HEK293 (cell line): ENCODE data around the gene ELMO1.

ENCODE experiments used
- CTCF ChIA-PET: fragments of 350-600 bp; formaldehyde crosslinking; extraction: SDS; loops from one replicate; lab custom pipeline; 2021; ENCODE audit warnings: antibody characterized with exemption; lab: Yijun Ruan, JAX
- POLR2A ChIA-PET: fragments of 300-600 bp; formaldehyde crosslinking; extraction: SDS; loops from one replicate; lab custom pipeline; 2020; ENCODE audit warnings: antibody characterized with exemption, inconsistent platforms; lab: Yijun Ruan, JAX
- H3K27ac ChIP-seq: fragments of 200-500 bp; sonication (Bioruptor generic); 2 replicates; pipeline ENCODE4 v1.5.1; 2014; ENCODE audit warnings: low read depth, low read length, control low read depth, inconsistent platforms; ENCODE audit errors: extremely low read depth
- H3K36me3 ChIP-seq, 2 experiments: fragments of 200-500 bp in 1 of 2; sonication (Bioruptor generic) in 1 of 2; 1 replicate in 1 of 2; 2 replicates in 1 of 2; pipeline ENCODE4 v1.5.1; 2014 to 2017; ENCODE audit warnings: inconsistent platforms in 2 of 2, low read length in 2 of 2; ENCODE audit not compliant: control insufficient read depth in 2 of 2, insufficient read depth in 1 of 2
- H3K4me1 ChIP-seq: fragments of 200-500 bp; sonication (Bioruptor generic); 2 replicates; pipeline ENCODE4 v1.5.1; 2014; ENCODE audit warnings: mild to moderate bottlenecking, low read length, inconsistent platforms; ENCODE audit not compliant: control insufficient read depth, insufficient read depth
- H3K4me3 ChIP-seq: 2 replicates; pipeline ENCODE4 v1.5.1; 2011; ENCODE audit warnings: low read depth, mild to moderate bottlenecking, control low read depth, low read length, moderate library complexity
- H3K9me3 ChIP-seq: fragments of 200-500 bp; sonication (Bioruptor generic); 2 replicates; pipeline ENCODE4 v1.5.1; 2014; ENCODE audit warnings: low read depth, low read length, inconsistent platforms; ENCODE audit not compliant: control insufficient read depth, insufficient read depth
- RBAK ChIP-seq: fragments of 450-650 bp; formaldehyde crosslinking; IDR thresholded peaks from 2 replicates; pipeline ENCODE4 v1.5.1; 2016; ENCODE audit warnings: missing biosample characterization, missing genetic modification characterization
- REPIN1 ChIP-seq: fragments of 450-650 bp; formaldehyde crosslinking; IDR thresholded peaks from 2 replicates; pipeline ENCODE4 v1.5.1; 2017; ENCODE audit warnings: missing biosample characterization, missing genetic modification characterization, low read depth
- SALL2 ChIP-seq: fragments of 450-650 bp; formaldehyde crosslinking; IDR thresholded peaks from 2 replicates; pipeline ENCODE4 v1.5.0; 2017; ENCODE audit warnings: missing biosample characterization, mild to moderate bottlenecking, missing genetic modification characterization, borderline replicate concordance
- SCRT2 ChIP-seq: fragments of 450-650 bp; formaldehyde crosslinking; IDR thresholded peaks from 2 replicates; pipeline ENCODE4 v1.5.1; 2016; ENCODE audit warnings: missing biosample characterization, missing genetic modification characterization
- ZFP37 ChIP-seq: fragments of 450-650 bp; formaldehyde crosslinking; IDR thresholded peaks from 2 replicates; pipeline ENCODE4 v1.5.1; 2016; ENCODE audit warnings: missing biosample characterization, missing genetic modification characterization
- ZNF140 ChIP-seq: fragments of 450-650 bp; formaldehyde crosslinking; IDR thresholded peaks from 2 replicates; pipeline ENCODE4 v1.5.1; 2016; ENCODE audit warnings: missing biosample characterization, missing genetic modification characterization
- ZNF146 ChIP-seq: fragments of 450-650 bp; formaldehyde crosslinking; IDR thresholded peaks from 2 replicates; pipeline ENCODE4 v1.5.1; 2016; ENCODE audit warnings: missing biosample characterization, missing genetic modification characterization
- ZNF23 ChIP-seq: fragments of 450-650 bp; formaldehyde crosslinking; IDR thresholded peaks from 2 replicates; pipeline ENCODE4 v1.5.1; 2016; ENCODE audit warnings: missing biosample characterization, missing genetic modification characterization, borderline replicate concordance
- ZNF274 ChIP-seq, 2 experiments: fragments of 200-500 bp in 1 of 2; fragments of 450-650 bp in 1 of 2; sonication (Bioruptor generic) in 1 of 2; formaldehyde crosslinking in 1 of 2; IDR thresholded peaks; 2 replicates each; pipeline versions ENCODE4 v1.5.1 to v1.6.1; 2014 to 2016; ENCODE audit warnings: borderline replicate concordance in 1 of 2, inconsistent platforms in 1 of 2, low read length in 1 of 2, missing biosample characterization in 1 of 2, missing genetic modification characterization in 1 of 2
- ZNF292 ChIP-seq: fragments of 450-650 bp; formaldehyde crosslinking; IDR thresholded peaks from 2 replicates; pipeline ENCODE4 v1.5.1; 2016; ENCODE audit warnings: low read depth, missing biosample characterization, missing genetic modification characterization, borderline replicate concordance
- ZNF366 ChIP-seq: fragments of 450-650 bp; formaldehyde crosslinking; conservative IDR thresholded peaks from 2 replicates; pipeline ENCODE4 v1.5.1; 2016; ENCODE audit warnings: missing biosample characterization, missing genetic modification characterization
- ZNF548 ChIP-seq: fragments of 450-650 bp; formaldehyde crosslinking; IDR thresholded peaks from 2 replicates; pipeline ENCODE4 v1.5.1; 2016; ENCODE audit warnings: missing biosample characterization, missing genetic modification characterization
- ZNF658 ChIP-seq: fragments of 450-650 bp; formaldehyde crosslinking; IDR thresholded peaks from 2 replicates; pipeline ENCODE4; 2016; ENCODE audit warnings: missing biosample characterization, missing genetic modification characterization
- ZNF785 ChIP-seq: fragments of 450-650 bp; formaldehyde crosslinking; IDR thresholded peaks from 2 replicates; pipeline ENCODE4 v1.5.1; 2016; ENCODE audit warnings: missing biosample characterization, missing genetic modification characterization
- TF ChIP-seq, protein P1 (sequence below): fragments of 450-650 bp; formaldehyde crosslinking; IDR thresholded peaks from 2 replicates; pipeline ENCODE4 v1.5.1; 2017; ENCODE audit warnings: missing biosample characterization, missing genetic modification characterization
- TF ChIP-seq, protein P2 (sequence below): fragments of 450-650 bp; formaldehyde crosslinking; IDR thresholded peaks from 2 replicates; pipeline ENCODE4 v1.5.1; 2016; ENCODE audit warnings: missing biosample characterization, missing genetic modification characterization

Gene ELMO1

DNA sequence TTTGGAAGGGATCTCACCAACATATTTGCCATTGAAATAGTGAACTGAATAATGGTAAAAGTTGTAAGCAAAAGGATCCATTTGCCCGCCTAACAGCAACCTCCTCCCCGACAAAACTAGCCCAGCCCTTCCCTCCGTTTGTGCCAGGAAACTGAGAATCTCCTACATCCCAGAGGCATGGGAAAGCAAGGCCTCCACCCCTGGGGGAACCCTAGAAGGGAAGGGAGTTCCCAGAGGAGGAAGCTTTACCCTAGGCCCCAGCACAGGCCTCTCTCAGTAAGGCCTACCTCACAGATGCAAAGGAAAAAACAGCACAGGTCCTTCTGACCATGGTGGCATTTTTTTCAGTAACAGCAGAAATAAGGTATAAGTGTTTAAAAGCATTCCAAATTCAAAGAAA lies 229.7 kb downstream of the ELMO1 start:
- no peaks in the 10 kb centered on the region for H3K9me3 ChIP-seq
- ChIA-PET CTCF (interaction anchor here (0.5 kb wide), 1 partner anchor 540 kb away, joined by 3 read pairs; no protein-coding TSS in a partner anchor), POLR2A (no interaction called here)
- H3K4me1 ChIP-seq = no peaks in the 10 kb centered on the region
- H3K4me3 ChIP-seq = no peak overlapping the region
- H3K27ac ChIP-seq = no peak overlapping the region
- TF ChIP-seq REPIN1 (tag by site-specific recombination) = no peak
- no peak for TF ChIP-seq ZNF658 (tag by site-specific recombination)
- TF ChIP-seq, protein P1, sequence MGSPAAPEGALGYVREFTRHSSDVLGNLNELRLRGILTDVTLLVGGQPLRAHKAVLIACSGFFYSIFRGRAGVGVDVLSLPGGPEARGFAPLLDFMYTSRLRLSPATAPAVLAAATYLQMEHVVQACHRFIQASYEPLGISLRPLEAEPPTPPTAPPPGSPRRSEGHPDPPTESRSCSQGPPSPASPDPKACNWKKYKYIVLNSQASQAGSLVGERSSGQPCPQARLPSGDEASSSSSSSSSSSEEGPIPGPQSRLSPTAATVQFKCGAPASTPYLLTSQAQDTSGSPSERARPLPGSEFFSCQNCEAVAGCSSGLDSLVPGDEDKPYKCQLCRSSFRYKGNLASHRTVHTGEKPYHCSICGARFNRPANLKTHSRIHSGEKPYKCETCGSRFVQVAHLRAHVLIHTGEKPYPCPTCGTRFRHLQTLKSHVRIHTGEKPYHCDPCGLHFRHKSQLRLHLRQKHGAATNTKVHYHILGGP = no peak
- H3K36me3 ChIP-seq = no peaks in the 10 kb centered on the region

DNA sequence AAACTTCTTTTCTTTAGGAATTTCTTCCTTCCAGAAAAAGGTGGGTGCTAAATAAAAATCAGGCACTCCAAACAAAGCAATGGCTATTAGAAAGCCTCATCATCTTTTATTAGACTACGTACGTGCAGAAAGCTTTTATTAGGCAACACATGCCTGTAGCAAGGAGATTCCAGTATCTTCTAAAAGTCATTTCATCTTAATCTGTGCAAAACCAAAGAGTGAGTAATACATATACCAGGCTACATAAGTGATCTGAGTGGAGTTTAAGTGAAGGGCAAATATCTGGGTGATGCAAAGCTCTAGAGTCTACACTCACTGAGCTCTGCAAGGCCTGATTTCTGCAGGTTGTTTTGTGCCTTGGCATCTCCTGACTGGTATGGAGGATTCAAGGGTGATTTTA lies 231.7 kb downstream of the ELMO1 start:
- no peak overlapping the region for H3K4me3 ChIP-seq
- no peak for TF ChIP-seq ZNF548 (tag by site-specific recombination)
- TF ChIP-seq ZNF785 (tag by site-specific recombination) = no peak
- no peak for TF ChIP-seq ZNF146 (tag by site-specific recombination)
- no peak for TF ChIP-seq ZFP37 (tag by site-specific recombination)
- no peaks in the 10 kb centered on the region for H3K4me1 ChIP-seq
- ChIA-PET CTCF (interaction anchor here (0.6 kb wide), 1 partner anchor 596 kb away, joined by 3 read pairs; no protein-coding TSS in a partner anchor), POLR2A (no interaction called here)
- no peak overlapping the region for H3K27ac ChIP-seq
- H3K9me3 ChIP-seq = no peaks in the 10 kb centered on the region
- H3K36me3 ChIP-seq = no peaks in the 10 kb centered on the region

DNA sequence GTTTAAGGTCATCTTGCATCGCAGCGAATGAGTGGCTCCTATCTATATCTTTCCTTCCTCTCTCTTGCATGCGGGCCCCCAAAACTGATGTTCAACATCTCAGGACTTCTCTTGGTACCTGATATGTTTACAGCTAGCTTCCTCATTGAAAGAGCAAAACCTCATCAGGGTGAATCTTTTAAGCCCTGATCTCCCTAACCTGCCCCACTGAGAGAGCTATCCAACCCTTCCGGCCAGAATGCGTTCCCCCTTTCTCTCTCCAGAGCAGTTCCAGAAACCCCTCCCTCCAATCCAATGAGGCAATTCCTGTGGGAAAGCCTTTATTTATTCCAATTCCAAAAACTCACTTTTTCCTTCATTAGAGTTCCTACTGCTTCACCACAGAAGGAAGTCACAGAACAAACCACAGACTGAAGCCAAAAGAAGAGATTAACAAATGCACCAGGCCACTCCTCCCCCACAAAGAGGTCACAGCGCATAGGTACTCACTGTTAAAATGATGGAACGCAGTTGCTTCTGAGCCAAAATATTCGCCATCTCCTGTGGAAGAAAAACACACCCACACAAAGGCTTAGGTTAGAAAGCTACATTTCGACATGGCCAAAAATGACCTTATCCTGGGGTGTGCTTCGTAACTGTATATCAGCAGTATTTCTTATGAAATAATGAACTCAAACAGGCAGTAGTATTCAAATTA lies 232.4 kb downstream of the ELMO1 start:
- H3K36me3 ChIP-seq = no peaks in the 10 kb centered on the region
- no peaks in the 10 kb centered on the region for H3K4me1 ChIP-seq
- no peak overlapping the region for H3K27ac ChIP-seq
- ChIA-PET POLR2A (no interaction called here), CTCF (interaction anchor here (0.6 to 0.7 kb wide), 3 partner anchors 26 to 595 kb away, joined by 3 to 5 read pairs (median 3); no protein-coding TSS in a partner anchor)
- no peaks in the 10 kb centered on the region for H3K9me3 ChIP-seq
- H3K4me3 ChIP-seq = no peak overlapping the region
- TF ChIP-seq SALL2 (tag by site-specific recombination) = no peak
- TF ChIP-seq ZNF23 (tag by site-specific recombination) = no peak
- no peak for TF ChIP-seq ZNF140 (tag by site-specific recombination)
- no peak for TF ChIP-seq RBAK
- TF ChIP-seq, all 188 proteins: peak for 0

DNA sequence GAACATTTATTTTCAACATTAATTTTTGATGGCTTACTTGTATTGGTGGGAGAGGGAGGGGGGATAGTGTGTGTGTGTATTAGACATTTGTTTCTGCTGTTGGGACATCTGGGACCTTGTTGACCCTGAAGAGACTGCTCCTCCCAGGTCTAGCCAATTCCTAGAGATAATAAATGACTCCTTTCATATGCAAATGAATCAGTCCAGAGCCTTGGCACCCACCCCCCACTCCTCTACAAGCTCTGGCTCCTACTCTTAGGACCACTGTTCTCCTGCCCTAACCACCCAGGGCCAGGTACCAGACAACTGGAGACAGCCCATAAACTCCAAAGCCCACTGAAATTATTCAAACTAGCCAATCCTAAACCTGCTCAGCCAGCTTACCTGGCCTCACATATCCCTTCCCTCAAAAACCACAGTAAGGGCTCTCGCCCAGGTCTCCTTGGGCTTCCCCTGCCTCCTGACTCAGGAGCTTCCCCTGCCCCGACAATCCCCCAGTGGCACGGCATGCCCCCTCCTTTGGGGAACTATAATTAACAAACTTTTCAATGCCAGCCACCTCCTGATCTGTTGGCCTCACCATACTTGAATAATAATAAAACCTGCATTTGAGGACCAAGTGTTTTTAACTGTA lies 233.3 kb downstream of the ELMO1 start:
- H3K4me1 ChIP-seq = no peaks in the 10 kb centered on the region
- no peaks in the 10 kb centered on the region for H3K9me3 ChIP-seq
- no peak overlapping the region for H3K4me3 ChIP-seq
- ChIA-PET CTCF (interaction anchor here (0.6 to 0.7 kb wide), 4 partner anchors 25 to 728 kb away, joined by 3 to 6 read pairs (median 4); no protein-coding TSS in a partner anchor), POLR2A (no interaction called here)
- TF ChIP-seq, protein P2, sequence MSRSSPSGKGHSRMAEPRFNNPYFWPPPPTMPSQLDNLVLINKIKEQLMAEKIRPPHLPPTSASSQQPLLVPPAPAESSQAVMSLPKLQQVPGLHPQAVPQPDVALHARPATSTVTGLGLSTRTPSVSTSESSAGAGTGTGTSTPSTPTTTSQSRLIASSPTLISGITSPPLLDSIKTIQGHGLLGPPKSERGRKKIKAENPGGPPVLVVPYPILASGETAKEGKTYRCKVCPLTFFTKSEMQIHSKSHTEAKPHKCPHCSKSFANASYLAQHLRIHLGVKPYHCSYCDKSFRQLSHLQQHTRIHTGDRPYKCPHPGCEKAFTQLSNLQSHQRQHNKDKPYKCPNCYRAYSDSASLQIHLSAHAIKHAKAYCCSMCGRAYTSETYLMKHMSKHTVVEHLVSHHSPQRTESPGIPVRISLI (tag by site-specific recombination) = no peak
- no peak for TF ChIP-seq ZNF292 (tag by site-specific recombination)
- no peak for TF ChIP-seq SCRT2
- no peak for TF ChIP-seq ZNF366 (tag by site-specific recombination)
- TF ChIP-seq ZNF274 (IDR thresholded peaks at IDR 0.05; ENCODE audit: low read length) = no peak
- TF ChIP-seq ZNF274 (tag by site-specific recombination; IDR thresholded peaks at IDR 0.05; ENCODE audit: borderline replicate concordance) = no peak
- no peaks in the 10 kb centered on the region for H3K36me3 ChIP-seq
- no peak overlapping the region for H3K27ac ChIP-seq
